Hippocampal formation (tissue), 2 donors: ENCODE measurements around the gene ZNF787.

Experiments
- DNase-seq, 2 donors: peaks; one replicate each; lab custom pipeline; 2025; lab: John Stamatoyannopoulos, UW

Gene ZNF787

DNA sequence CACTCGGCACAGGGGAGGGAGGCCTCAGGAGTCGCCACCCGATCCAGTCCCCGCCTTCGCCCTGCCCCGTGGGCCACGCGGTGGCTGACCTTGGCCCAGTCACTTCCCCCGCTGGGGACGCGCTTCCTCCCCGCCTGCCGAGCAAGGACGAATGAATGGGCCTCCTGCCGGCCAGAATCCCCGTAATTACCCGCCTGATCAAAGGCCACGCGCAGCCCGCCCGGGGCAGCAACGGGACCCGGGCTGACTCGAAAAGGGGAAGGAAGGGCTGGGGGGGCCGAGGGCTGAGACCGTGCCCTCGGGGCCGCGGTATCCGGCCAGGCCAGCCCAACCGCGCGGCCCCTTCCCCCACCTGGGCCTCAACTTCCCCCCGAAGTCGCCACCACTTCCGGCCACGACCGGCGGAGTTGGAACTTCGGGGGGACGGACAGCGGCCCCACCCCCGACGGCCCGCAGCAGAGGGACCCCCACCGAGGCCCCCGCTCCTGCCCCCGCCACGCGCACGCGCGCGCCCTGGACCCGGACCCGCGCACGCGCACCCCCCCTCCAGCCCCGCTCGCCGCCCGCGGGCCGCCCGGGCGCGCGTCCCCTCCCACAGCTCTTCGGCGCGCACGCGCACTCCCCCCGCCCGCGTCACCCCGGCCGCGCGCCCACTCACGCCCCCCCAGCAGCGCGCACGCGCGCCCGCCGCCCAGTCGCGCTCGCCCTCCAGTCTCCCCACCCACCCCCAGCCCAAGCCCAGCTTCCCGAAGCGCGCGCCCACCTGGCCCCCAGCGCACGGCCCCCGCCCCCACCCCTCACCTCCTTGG lies 520 bp downstream of the ZNF787 start:
- DNase-seq = peak; percentile 39 to 77

DNA sequence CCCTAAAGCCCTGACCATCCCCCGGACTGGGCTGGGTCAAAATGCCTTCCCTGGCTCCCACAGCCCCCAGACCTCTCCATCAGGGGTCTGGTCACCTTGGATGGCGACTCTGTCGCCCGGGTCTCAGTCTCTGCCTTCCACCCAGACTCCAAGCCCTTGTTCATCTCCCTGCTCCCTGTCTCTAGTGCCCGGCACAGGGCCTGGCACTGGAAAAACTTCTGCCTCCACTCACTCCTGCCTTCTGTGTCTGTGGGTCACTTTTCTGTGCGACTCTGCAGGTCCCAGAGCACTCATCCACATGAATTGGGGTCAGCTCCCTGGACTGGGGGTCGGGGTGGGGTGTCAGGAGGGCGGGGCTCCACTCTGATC lies 1.1 kb downstream of the ZNF787 start:
- no peak for DNase-seq

DNA sequence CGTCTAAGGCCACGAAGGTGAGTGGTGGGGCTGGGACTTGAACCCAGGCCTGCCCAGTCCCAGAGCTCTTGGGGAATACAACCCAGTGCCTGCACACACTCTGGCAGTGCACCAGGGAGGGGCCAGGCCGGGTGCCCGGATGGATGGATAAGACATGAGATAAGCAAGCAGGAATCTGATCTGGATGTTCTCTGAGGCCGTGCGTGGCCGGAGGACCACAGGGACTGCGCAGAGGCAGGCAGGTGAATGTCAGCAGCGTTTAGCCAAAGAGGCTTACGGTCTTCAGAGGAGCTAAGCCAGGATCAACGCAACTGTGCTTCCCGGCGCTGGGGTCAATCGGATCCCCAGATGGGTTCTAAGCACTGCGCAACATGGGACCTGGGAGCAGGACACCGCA lies 1.5 kb downstream of the ZNF787 start:
- DNase-seq = no peak

DNA sequence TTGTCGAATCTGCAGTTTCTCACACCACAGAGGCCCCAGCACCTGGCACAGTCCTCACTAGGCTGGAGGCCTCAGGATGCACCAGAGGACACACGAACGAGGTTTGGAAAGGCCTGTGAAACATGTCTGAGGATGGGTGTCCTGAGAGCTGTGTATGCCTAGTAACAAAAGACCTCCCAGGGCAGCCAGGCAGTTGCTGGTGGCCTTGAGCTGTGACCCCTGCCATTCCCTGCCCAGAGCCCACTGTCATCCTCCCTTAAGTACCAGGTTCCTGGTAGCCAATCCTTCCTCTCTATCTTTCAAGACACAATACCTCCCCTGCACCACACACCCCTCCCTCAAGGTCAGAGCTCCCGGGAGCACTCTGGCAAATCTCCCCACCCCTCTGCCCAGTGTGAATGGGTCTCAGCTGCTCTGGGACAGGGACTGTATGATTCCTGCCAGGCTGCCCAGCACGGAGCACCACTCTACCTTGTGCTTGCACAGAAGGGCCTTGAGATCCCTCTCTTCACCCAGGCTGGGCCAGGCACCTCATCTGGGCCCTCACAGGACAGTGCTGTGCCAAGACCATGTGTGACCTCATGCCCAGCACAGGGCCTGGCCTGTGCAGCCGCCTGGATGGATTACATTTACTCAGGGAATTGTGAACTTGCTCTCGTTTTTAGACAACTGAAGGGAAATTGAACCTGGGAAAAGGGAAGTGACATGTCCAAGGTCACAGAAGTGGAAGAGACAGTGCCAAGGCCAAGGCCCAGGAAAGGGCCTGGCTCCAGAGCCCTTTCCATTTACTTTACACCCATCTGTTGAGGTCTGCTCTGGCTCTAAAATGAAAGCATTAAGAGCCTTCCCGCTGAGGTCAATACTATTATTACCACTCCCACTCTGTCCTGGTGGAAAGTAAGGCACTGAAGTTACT lies 2.2 kb downstream of the ZNF787 start:
- no peak for DNase-seq

DNA sequence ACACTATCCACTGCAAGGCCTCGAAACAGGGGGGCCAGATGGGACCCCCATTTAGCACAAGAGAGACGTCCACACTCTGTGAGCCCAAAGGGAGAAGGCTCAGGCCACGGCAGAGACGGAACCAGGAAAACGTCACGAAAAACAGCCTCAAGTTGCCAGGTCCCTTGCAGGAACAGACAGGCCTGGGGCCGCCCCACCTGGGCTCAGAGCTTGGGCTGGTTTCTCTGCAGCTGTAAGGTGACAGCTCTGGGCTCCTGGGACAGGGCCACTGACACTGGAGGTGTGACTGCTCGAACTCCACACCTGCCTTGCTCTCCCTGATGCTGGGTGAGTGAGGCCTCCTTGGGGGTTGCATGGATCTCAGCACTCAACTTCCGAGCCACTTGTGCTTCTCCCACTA lies 3.2 kb downstream of the ZNF787 start:
- DNase-seq = no peak

DNA sequence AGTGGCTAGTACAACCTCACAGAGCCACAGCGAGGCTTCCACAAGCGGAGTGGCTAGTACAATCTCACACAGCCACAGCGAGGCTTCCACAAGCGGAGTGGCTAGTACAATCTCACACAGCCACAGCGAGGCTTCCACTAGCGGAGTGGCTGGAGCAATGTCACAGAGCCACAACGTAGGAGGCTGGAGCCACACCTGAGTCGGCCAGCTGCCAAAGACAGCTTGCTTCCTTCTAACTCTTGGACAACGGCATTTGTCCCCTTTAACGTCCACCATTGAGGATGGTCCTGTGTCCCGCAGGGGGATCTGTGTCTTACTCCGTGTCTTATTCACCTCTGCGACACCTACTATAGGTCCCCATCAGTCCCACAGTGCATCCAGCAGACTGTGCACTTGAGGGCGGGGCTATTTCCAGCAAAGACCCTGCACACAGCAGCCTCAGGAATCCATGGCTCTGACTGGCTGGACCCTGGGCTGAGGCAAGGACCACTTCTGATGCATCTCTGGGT lies 3.7 kb downstream of the ZNF787 start:
- no peak for DNase-seq

DNA sequence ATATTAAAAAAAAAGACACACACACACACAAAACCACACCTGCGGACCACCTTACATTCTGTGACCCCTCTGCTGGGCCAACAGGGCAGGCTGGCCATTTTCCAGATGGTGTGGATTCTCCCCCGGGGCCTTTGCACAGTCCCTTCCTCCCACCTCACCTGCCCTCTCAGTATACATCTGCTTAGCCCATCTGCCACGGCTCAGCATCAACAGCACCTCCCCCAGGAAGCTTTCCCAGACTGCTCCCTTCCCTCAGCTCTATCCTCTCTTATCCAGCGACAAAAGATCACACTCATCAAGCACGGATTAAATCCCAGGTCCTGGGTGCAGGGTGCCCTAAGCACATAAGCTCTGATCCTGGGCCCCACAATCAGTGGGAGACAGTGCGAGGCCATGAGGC lies 4.5 kb downstream of the ZNF787 start:
- no peak for DNase-seq

DNA sequence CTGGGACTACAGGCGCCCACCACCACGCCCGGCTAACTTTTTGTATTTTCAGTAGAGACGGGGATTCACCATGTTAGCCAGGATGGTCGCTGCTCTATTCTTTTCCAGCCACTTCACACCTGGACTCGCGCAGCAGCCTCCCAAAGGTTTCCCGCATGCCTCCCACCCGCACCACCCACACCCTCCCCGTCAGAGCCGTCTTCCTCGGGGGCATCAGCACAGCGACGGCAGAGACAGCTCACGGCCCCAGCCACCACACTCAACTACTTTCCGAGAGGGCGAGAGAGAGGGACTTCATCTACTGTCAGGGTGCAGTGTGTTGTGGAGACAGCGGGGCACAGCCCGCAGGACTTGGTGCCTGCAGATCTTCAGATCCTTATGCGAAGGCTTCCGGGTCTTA lies 5.6 kb downstream of the ZNF787 start:
- DNase-seq = no peak

DNA sequence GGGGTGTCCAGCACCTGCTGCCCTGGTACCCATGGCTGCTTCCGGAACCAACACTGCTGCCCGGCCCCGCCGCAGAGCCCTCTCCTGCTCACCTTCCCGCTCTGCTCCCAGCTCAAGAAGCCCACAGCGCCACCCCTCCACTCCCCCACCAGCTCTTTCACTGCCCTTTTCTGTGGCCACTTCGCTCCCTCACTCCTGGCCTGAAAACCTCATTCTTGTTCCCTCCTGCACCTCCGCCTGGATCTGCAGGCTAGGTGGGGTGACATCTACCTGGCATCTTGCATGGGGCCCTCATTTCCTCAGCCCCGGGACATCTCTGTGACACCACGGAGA lies 6.4 kb downstream of the ZNF787 start:
- DNase-seq = no peak

DNA sequence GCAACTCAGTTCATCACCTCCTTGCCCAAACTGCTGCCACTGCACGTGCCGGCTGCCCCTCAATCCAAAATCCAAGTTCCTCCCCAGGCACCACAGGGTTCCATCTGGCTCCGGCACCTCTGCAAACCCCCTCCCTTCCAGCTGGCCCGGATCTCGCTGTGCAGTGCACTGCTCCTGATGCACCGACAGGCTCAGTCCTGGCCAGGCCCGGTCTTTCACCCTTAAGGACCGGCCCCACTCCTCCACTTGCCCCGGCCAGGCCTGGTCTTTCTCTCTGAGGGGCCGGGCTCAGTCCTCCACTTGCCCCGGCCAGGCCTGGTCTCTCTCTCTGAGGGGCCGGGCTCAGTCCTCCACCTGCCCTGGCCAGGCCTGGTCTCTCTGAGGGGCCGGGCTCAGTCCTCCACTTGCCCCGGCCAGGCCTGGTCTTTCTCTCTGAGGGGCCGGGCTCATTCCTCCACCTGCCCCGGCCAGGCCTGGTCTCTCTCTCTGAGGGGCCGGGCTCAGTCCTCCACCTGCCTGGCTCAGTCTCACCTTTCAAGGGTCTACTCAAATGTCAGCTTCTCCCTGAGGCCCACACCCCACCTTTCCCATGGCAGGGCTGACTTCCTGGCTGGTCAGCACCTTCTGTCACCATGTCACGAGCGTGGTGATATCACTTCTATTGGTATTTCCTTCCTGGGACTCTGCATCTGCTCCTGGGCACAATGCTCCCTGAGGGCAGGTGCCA lies 6.9 kb downstream of the ZNF787 start:
- DNase-seq = no peak

DNA sequence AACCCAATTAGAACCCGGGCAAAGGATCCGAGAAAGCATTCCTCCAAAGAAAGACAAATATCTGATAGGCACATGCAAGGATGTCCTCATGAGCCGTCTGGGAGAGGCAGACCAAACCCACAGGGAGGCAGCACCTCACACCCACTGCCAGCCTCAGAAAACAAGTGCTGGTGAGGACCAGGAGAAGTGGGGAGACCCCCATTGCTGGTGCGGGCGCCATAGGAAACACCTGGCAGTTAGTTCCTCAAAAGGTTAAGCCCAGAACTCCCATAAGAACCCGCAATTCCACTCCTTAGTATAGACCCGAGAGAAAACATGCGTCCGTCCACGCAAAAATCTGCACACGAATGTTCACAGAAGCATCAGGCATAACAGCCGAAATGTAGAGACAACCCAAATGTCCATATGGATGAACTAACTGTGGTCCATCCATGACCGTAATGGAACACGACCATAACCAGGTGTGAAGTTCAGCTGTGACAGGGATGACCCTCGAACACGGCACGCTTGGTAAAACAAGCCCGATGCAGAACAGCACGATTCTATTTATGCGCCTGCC lies 7.9 kb downstream of the ZNF787 start:
- DNase-seq = no peak

DNA sequence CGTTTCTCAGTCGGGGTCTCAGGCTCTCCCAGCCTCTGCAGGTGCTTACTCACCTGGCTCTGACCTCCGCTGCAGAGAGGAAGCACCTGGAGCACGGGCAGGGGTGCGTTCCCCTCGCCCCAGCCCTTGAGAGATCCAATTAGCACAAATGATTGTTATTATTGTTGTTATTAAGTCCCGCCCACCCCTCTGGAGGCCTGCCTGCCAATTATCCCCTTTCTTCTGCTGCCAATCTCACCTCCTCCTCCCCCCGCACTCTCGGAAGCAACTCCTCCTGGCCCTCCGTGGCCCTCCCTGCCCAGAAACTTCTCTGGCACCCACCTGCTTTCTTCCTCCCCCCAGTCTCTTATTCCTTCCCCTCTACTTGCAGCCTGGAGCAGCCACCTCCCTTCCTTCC lies 8.8 kb downstream of the ZNF787 start:
- no peak for DNase-seq

DNA sequence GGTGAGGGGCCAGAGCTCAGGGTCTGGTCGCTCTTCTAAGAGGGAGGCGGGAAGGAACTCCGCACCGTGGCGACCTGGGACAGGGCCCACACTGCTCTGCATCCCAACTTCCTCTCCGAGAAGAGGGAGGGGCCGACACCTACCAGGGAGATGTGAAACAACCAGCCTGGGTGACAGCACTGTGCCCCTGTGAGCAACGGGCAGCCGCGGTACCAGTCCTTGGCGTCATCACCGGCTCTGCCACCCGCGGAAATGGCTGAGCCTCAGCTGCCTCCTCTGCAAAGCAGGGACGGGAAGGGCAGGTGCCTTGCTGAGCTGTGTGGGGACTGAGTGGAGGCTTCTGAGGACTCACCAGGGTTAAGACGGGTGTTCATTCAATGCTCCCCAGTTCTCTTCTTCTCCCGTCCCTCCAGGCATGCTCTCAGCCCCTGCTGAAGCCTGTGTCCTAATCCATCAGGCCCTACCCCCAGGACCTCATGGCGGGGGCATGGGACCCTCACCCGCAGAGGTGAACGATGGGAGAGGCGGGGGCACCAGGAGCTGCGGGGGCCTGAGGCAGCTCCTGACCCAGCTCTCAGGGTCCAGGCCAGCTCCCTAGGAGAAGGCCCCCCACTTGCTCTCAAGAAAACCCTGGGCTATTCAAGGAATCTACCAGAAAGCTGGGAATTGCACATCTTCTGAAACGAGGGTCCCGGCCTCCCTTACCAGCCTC lies 9.3 kb downstream of the ZNF787 start:
- DNase-seq = peak in 1 of 2 donors; percentile 10

DNA sequence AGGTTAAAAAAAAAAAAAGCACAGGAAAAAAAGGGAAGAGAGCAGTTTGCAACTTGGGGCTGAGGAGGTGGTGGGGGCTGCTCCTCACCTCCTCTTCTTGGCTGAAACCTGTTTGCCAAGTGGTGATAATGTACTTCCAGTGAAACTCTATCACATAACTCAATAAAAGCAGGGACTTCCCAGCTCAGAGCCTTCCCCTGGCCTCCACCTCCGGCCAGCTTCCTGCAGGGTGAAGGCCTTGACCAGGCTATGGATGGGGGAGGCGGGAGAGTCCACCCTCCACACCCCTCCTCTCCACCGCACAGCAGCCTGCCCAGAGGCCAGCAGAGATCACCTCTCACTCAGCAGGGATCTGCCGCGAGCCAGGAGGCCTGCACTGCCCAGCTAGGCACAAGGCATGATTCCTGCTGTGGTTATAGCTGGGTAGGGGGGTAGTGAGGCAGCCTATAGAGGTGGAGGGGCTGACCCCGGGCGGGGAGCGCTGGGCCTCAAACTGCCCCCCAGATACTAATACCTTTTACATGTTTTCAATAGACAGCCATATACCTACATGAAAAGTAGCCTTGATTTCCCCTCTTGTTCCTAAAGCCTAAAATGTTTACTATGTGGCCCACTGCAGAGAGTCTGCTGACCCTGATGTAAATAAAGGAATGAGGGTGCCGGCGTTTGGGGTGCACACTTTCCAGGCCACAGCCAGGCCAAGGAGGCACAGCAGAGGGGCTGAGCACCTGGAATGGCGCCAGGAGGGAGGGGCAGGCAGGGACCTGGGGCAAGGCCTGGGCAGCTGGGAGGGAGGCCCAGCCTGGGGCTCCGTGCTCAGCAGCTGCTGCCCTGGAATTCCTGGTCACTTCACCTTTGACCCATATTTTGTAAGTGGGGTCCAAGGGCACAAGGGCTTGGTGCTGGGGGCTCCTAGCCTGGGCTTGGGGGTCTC lies 10.3 kb downstream of the ZNF787 start:
- no peak for DNase-seq

DNA sequence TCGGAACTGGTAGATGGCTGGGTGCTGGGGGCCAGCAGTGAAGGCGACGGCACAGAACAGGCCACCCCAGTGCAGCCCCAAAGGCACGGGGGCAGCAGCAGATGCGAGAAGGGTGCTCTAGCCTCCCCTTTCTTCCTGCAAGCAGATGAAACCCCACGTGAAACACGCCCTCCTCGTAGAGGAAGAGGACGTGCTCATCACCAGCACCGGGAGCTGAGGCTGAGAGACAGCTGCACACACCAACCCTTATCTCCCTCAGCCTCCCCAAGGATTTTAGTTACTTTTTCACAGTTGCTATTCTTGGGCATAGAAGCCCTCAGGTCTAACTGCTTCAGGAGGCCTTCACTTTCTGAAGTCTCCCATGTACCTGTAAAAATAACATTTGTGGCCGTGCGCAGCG lies 11.9 kb downstream of the ZNF787 start:
- DNase-seq = no peak

DNA sequence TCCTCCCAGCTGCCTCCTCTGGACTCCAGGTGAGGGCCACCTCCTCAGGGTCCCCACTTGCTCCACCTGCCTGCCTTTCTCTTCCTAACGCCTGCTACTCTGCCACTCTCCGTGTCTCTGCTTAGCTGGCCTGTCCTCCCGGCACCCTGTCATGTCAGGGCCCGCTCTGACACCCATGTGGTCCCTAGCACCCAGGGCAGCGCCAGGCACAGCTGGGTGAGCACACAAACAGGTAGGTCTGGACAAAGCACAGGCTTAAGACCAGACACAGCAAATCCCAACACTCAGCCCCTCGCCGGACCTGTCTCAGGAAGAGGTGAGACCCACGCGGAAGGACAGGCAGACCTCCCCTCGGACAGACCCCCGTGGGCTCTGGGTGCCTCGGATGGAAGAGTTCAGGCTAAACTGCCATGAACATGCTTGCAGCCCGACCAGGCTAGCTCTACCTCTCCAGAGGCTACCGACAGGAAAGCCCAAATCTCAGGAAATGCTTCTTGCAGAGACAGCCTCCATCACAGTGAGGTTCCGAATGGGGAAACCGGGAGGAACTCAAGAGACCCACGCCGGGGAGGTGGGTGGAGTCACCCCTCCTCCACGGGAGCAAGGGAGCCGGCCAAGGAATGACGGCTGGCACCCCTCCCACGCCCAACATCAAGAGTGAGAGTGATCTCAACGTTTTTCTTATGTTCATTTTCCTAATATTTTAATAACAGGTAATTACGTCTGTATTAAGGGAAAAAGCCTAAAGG lies 12.5 kb downstream of the ZNF787 start:
- no peak for DNase-seq

DNA sequence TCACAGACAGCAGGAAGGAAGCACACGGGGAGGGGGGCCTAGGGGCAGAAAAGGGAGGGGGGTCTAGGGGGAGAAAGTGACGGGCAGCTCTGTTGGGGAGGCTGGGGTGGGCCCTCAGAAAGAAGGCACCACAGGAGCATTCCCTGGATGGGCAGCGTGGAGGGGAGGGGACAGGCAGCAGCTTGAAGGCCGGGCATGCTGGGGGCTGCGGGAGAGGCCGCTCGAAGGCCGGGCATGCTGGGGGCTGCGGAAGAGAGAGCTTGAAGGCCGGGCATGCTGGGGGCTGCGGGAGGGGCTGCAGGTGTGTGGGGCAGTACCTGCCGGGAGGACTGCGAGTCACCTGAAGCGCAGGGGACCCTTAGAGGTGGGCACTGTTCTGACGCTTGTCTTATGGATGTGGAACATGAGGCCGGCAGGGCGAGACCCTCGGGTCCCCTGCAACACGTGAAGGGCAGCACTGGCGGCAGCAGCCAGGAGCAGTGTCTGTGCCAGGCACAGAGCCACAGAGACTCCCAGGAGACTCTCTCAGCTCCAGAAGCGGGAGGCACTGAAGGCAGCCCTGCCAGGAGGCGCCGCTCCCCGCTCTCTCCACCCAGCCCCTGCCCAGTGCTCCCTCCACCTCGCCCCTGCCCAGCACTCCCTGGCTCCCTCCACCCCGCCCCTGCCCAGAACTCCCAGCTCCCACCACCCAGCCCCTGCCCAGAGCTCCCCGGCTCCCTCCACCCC lies 13.3 kb downstream of the ZNF787 start:
- DNase-seq = peak in 1 of 2 donors; percentile 10

DNA sequence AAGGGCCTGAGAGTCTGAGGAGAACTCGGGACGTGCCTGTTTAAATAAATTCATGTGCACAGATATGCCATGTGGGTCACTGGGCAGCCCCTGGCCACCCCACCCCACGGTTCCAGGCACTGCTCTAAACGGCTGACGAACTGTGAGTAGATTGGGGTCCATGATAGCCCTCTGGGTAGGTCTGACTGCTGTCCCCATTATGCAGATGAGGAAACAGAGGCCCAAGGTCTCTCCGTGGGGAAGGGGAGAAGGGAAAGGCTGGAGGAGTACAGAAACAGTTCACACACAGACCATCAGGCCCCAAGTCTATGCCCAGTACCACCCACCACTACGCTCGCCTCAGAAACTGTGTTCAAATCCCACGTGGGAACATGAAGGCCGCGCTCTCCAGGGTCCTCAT lies 14.1 kb downstream of the ZNF787 start:
- no peak for DNase-seq

DNA sequence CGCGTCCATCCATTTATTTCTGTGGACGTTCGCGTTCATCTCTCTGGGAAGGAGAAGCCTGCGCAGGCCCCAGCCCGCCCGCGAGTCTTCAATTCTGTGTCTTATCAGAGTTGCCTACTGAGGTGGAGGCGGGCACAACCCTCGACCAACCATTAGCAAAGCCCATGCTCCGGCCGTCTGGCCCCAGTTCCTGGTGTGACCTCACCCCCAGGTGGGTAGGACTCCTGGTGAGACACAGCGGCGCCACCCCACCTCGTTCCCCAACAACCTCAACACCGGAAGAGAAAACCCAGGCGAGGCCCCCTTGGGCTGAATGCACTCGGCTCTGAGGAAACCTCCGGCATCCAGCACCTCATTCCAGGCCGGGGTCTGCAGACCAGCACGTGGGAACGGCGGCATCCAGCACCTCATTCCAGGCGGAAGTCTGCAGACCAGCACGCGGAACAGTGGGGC lies 14.7 kb downstream of the ZNF787 start:
- no peak for DNase-seq
